ENCODE data around the gene AQP12B.

The AQP12B gene

GRCh38 chr2:240646176-240646899 is 36.3 kb downstream of the AQP12B start:
- no peak overlapping the region for H3K4me3 ChIP-seq (ENCODE audit: low read depth, low read length)
- H3K9me3 ChIP-seq (ENCODE audit: control insufficient read depth, insufficient read depth, low read depth, low read length) = no peaks in the 10 kb centered on the region
- no peaks in the 10 kb centered on the region for H3K36me3 ChIP-seq (ENCODE audit: control insufficient read depth in 2 of 2, insufficient read depth in 1 of 2, low read length in 2 of 2)
- POLR2A ChIA-PET = no interaction called here
- no peaks in the 10 kb centered on the region for H3K4me1 ChIP-seq (ENCODE audit: control insufficient read depth, insufficient read depth, low read length)
- no peak overlapping the region for H3K27ac ChIP-seq (ENCODE audit: extremely low read depth, low read depth, low read length)
- TF ChIP-seq ZFP41 (tag by site-specific recombination; IDR thresholded peaks at IDR 0.05; ENCODE audit: borderline replicate concordance) = no peak
- no peak for TF ChIP-seq ZSCAN4 (tag by site-specific recombination; IDR thresholded peaks at IDR 0.05)
- no peak for TF ChIP-seq RBAK (tag by site-specific recombination; IDR thresholded peaks at IDR 0.05)
- TF ChIP-seq ZNF391 (tag by site-specific recombination; IDR thresholded peaks at IDR 0.05; ENCODE audit: borderline replicate concordance, low read depth) = no peak
- no peak for TF ChIP-seq CTCF (tag by site-specific recombination; IDR thresholded peaks at IDR 0.05)
- TF ChIP-seq SP3 (tag by site-specific recombination; IDR thresholded peaks at IDR 0.05) = no peak
- no peak for TF ChIP-seq ZNF548 (tag by site-specific recombination; IDR thresholded peaks at IDR 0.05)
- TF ChIP-seq PRDM10 (tag by site-specific recombination; IDR thresholded peaks at IDR 0.05) = no peak
- no peak for TF ChIP-seq ZNF544 (tag by site-specific recombination; IDR thresholded peaks at IDR 0.05)
- no peak for TF ChIP-seq ZSCAN30 (tag by site-specific recombination; IDR thresholded peaks at IDR 0.05)
- no peak for TF ChIP-seq ZNF621 (tag by site-specific recombination; IDR thresholded peaks at IDR 0.05)
- TF ChIP-seq ZBTB20 (tag by site-specific recombination; IDR thresholded peaks at IDR 0.05) = no peak
- no peak for TF ChIP-seq KLF17 (tag by site-specific recombination; IDR thresholded peaks at IDR 0.05)
- no peak for TF ChIP-seq GLIS2 (tag by site-specific recombination; IDR thresholded peaks at IDR 0.05)
- no peak for TF ChIP-seq ZNF777 (tag by site-specific recombination; IDR thresholded peaks at IDR 0.05; ENCODE audit: borderline replicate concordance)
- TF ChIP-seq ZBTB10 (tag by site-specific recombination; IDR thresholded peaks at IDR 0.05) = no peak
- TF ChIP-seq ZBTB8A (tag by site-specific recombination; IDR thresholded peaks at IDR 0.05) = no peak
- TF ChIP-seq ZNF664 (tag by site-specific recombination; IDR thresholded peaks at IDR 0.05) = no peak
- no peak for TF ChIP-seq ZNF747 (tag by site-specific recombination; IDR thresholded peaks at IDR 0.05)
- CTCF ChIA-PET = no interaction called here

Measured in HEK293 (cell line).